Activated CD8-positive, alpha-beta memory T cell treated with anti-CD3 and anti-CD28 coated beads, Interleukin-2, amount 10 ng/mL, durations not matched to agents 7 days and 5 days (primary cell): ENCODE measurements around the gene FOXK1. TPM values are rescaled to one million over a fixed set of nuclear protein-coding genes. Genes with fewer than 3 reads are reported as not detected.
"Not testable (repeated sequence)": the region's sequence is repeated elsewhere in the genome, so short reads cannot be mapped to it uniquely, and the experiment has no call there.

Experiments
- ATAC-seq: fragments of 150-1000 bp; cut with Tn5 transposase; one replicate; pipeline ENCODE4 v1.10.0; 2021; ENCODE audit warnings: moderate library complexity
- CTCF ChIA-PET: fragments of 350-600 bp; sonication (Branson Sonifier 250); formaldehyde crosslinking; loops from one replicate; lab custom pipeline; 2021; ENCODE audit warnings: antibody characterized with exemption; lab: Charles Lee
- DNase-seq: peaks from one replicate; pipeline ENCODE4 v3.0.0-alpha.2; 2020
- H3K27ac Mint-ChIP-seq: one replicate; pipeline ENCODE4 v1.8.0; 2021; ENCODE audit warnings: mild to moderate bottlenecking, mixed read lengths
- H3K27me3 Mint-ChIP-seq: one replicate; pipeline ENCODE4 v1.8.0; 2021; ENCODE audit warnings: mixed read lengths
- H3K36me3 Mint-ChIP-seq: one replicate; pipeline ENCODE4 v1.8.0; 2021; ENCODE audit warnings: mild to moderate bottlenecking, mixed read lengths
- H3K4me1 Mint-ChIP-seq: one replicate; pipeline ENCODE4 v1.8.0; 2021; ENCODE audit warnings: mixed read lengths
- H3K4me3 Mint-ChIP-seq: one replicate; pipeline ENCODE4 v1.8.0; 2021; ENCODE audit warnings: mild to moderate bottlenecking, moderate library complexity, mixed read lengths
- H3K9me3 Mint-ChIP-seq: one replicate; pipeline ENCODE4 v1.8.0; 2022; ENCODE audit warnings: low read depth, mixed read lengths
- total RNA-seq, 2 experiments: library from RNA; stranded (reverse); gene quantifications; one replicate each; pipeline ENCODE4 v1.2.3, GENCODE V29; 2021

The FOXK1 gene
- total RNA-seq, 2 experiments from 2014 or later, result 27.1 to 31.2 TPM

GRCh38 chr7:4799508-4800268 is 117.6 kb downstream of the FOXK1 start:
- no peaks in the 10 kb centered on the region for H3K27me3 Mint-ChIP-seq
- H3K4me1 Mint-ChIP-seq, result no peaks in the 10 kb centered on the region
- H3K27ac Mint-ChIP-seq, result no peak overlapping the region
- no peak for DNase-seq
- no peak overlapping the region for H3K4me3 Mint-ChIP-seq
- CTCF ChIA-PET, result interaction anchor here (2.2 to 3.6 kb wide), 3 partner anchors 57 to 286 kb away, joined by 4 to 49 read pairs (median 6); no protein-coding TSS in a partner anchor
- no peaks in the 10 kb centered on the region for H3K36me3 Mint-ChIP-seq
- no peaks in the 10 kb centered on the region for H3K9me3 Mint-ChIP-seq
- ATAC-seq, result no peak

- no peak overlapping the region for H3K27ac Mint-ChIP-seq
Measured at GRCh38 chr7:4800487-4800886, 118.4 kb downstream of the FOXK1 start.

GRCh38 chr7:4800926-4801838 is 119.1 kb downstream of the FOXK1 start:
- no peaks in the 10 kb centered on the region for H3K27me3 Mint-ChIP-seq
- no peak for DNase-seq
- H3K4me1 Mint-ChIP-seq, result no peaks in the 10 kb centered on the region
- CTCF ChIA-PET, result interaction anchor here (1.6 to 2.5 kb wide), 2 partner anchors 83 to 284 kb away, joined by 4 to 6 read pairs; no protein-coding TSS in a partner anchor
- H3K9me3 Mint-ChIP-seq, result no peaks in the 10 kb centered on the region
- no peak for ATAC-seq
- no peak overlapping the region for H3K27ac Mint-ChIP-seq
- H3K4me3 Mint-ChIP-seq, result no peak overlapping the region
- H3K36me3 Mint-ChIP-seq, result no peaks in the 10 kb centered on the region

More at GRCh38 chr7:4800487-4800886, 118.4 kb downstream of the FOXK1 start:
- CTCF ChIA-PET, result interaction anchor here (1.6 to 2.5 kb wide), 2 partner anchors 84 to 285 kb away, joined by 4 to 6 read pairs; no protein-coding TSS in a partner anchor
- H3K27me3 Mint-ChIP-seq, result no peaks in the 10 kb centered on the region
- DNase-seq, result no peak
- no peaks in the 10 kb centered on the region for H3K36me3 Mint-ChIP-seq
- no peaks in the 10 kb centered on the region for H3K4me1 Mint-ChIP-seq
- no peak for ATAC-seq
- H3K4me3 Mint-ChIP-seq, result no peak overlapping the region
- no peaks in the 10 kb centered on the region for H3K9me3 Mint-ChIP-seq

GRCh38 chr7:4801839-4802231 is 119.7 kb downstream of the FOXK1 start:
- no peak overlapping the region for H3K4me3 Mint-ChIP-seq
- no peak for ATAC-seq
- CTCF ChIA-PET, result interaction anchor here (1.6 to 2.5 kb wide), 2 partner anchors 82 to 284 kb away, joined by 4 to 6 read pairs; no protein-coding TSS in a partner anchor
- H3K4me1 Mint-ChIP-seq, result no peaks in the 10 kb centered on the region
- no peak overlapping the region for H3K27ac Mint-ChIP-seq
- no peaks in the 10 kb centered on the region for H3K9me3 Mint-ChIP-seq
- DNase-seq, result no peak
- H3K27me3 Mint-ChIP-seq, result peaks cover 4% of the 10 kb centered on the region
- no peaks in the 10 kb centered on the region for H3K36me3 Mint-ChIP-seq

GRCh38 chr7:4802577-4802976 is 120.5 kb downstream of the FOXK1 start:
- not testable (repeated sequence) for H3K27ac Mint-ChIP-seq, ATAC-seq, H3K4me3 Mint-ChIP-seq, H3K9me3 Mint-ChIP-seq, H3K27me3 Mint-ChIP-seq, DNase-seq, H3K4me1 Mint-ChIP-seq, H3K36me3 Mint-ChIP-seq
- CTCF ChIA-PET, result interaction anchor here (2.5 kb wide), 1 partner anchor 283 kb away, joined by 6 read pairs; no protein-coding TSS in a partner anchor

- ATAC-seq (no peak), DNase-seq (no peak)
- Mint-ChIP-seq H3K9me3 (no peaks in the 10 kb centered on the region), H3K36me3 (no peaks in the 10 kb centered on the region), H3K27me3 (peaks cover 16% of the 10 kb centered on the region), H3K27ac (no peak overlapping the region), H3K4me1 (no peaks in the 10 kb centered on the region), H3K4me3 (no peak overlapping the region)
- CTCF ChIA-PET, result no interaction called here
Measured at GRCh38 chr7:4803397-4804241, 121.5 kb downstream of the FOXK1 start.

- CTCF ChIA-PET, result interaction anchor here (1.2 kb wide), 1 partner anchor 78 kb away, joined by 3 read pairs; the partner anchor contains the start of gene RADIL
- Mint-ChIP-seq H3K27ac (no peak overlapping the region), H3K4me1 (peaks cover 6% of the 10 kb centered on the region), H3K9me3 (no peaks in the 10 kb centered on the region), H3K27me3 (peaks cover 24% of the 10 kb centered on the region), H3K36me3 (no peaks in the 10 kb centered on the region), H3K4me3 (no peak overlapping the region)
- ATAC-seq (no peak), DNase-seq (no peak)
Measured at GRCh38 chr7:4805110-4805983, 123.3 kb downstream of the FOXK1 start.

- Mint-ChIP-seq H3K4me1 (peaks cover 7% of the 10 kb centered on the region), H3K9me3 (no peaks in the 10 kb centered on the region), H3K27me3 (peaks cover 26% of the 10 kb centered on the region), H3K27ac (no peak overlapping the region), H3K36me3 (no peaks in the 10 kb centered on the region), H3K4me3 (no peak overlapping the region)
- no peak for ATAC-seq
- DNase-seq, result no peak
- CTCF ChIA-PET, result interaction anchor here (1.0 to 1.2 kb wide), 2 partner anchors 9 to 78 kb away, joined by 3 read pairs; partner anchors contain the start of gene RADIL
Measured at GRCh38 chr7:4805984-4806300, 123.8 kb downstream of the FOXK1 start.

- H3K4me1 Mint-ChIP-seq, result peaks cover 7% of the 10 kb centered on the region
- no peak overlapping the region for H3K27ac Mint-ChIP-seq
- DNase-seq (no peak), ATAC-seq (no peak)
- CTCF ChIA-PET, result interaction anchor here (1.0 kb wide), 1 partner anchor 10 kb away, joined by 3 read pairs; no protein-coding TSS in a partner anchor
- peaks cover 26% of the 10 kb centered on the region for H3K27me3 Mint-ChIP-seq
- no peaks in the 10 kb centered on the region for H3K36me3 Mint-ChIP-seq
- no peak overlapping the region for H3K4me3 Mint-ChIP-seq
- H3K9me3 Mint-ChIP-seq, result no peaks in the 10 kb centered on the region
Measured at GRCh38 chr7:4806983-4807597, 125.0 kb downstream of the FOXK1 start.

GRCh38 chr7:4807598-4808016 is 125.5 kb downstream of the FOXK1 start:
- Mint-ChIP-seq H3K4me3 (no peak overlapping the region), H3K36me3 (no peaks in the 10 kb centered on the region), H3K9me3 (no peaks in the 10 kb centered on the region), H3K4me1 (peaks cover 7% of the 10 kb centered on the region), H3K27ac (no peak overlapping the region), H3K27me3 (peaks cover 26% of the 10 kb centered on the region)
- DNase-seq, result no peak
- CTCF ChIA-PET, result interaction anchor here (3.2 kb wide), 1 partner anchor 10 kb away, joined by 16 read pairs; no protein-coding TSS in a partner anchor
- ATAC-seq, result no peak

GRCh38 chr7:4808026-4808425 is 125.9 kb downstream of the FOXK1 start:
- CTCF ChIA-PET, result interaction anchor here (3.2 kb wide), 1 partner anchor 10 kb away, joined by 16 read pairs; no protein-coding TSS in a partner anchor
- Mint-ChIP-seq H3K27ac (no peak overlapping the region), H3K27me3 (peaks cover 27% of the 10 kb centered on the region), H3K36me3 (no peaks in the 10 kb centered on the region), H3K4me1 (peaks cover 7% of the 10 kb centered on the region), H3K4me3 (no peak overlapping the region), H3K9me3 (no peaks in the 10 kb centered on the region)
- ATAC-seq (no peak), DNase-seq (no peak)
